ENCODE results near the gene ADAMTS2. TPM values are rescaled to one million over a fixed set of nuclear protein-coding genes. Genes with fewer than 3 reads are reported as not detected.

Gene ADAMTS2
- total RNA-seq, 1 donor from 2014 or later = 1.2 TPM

DNA sequence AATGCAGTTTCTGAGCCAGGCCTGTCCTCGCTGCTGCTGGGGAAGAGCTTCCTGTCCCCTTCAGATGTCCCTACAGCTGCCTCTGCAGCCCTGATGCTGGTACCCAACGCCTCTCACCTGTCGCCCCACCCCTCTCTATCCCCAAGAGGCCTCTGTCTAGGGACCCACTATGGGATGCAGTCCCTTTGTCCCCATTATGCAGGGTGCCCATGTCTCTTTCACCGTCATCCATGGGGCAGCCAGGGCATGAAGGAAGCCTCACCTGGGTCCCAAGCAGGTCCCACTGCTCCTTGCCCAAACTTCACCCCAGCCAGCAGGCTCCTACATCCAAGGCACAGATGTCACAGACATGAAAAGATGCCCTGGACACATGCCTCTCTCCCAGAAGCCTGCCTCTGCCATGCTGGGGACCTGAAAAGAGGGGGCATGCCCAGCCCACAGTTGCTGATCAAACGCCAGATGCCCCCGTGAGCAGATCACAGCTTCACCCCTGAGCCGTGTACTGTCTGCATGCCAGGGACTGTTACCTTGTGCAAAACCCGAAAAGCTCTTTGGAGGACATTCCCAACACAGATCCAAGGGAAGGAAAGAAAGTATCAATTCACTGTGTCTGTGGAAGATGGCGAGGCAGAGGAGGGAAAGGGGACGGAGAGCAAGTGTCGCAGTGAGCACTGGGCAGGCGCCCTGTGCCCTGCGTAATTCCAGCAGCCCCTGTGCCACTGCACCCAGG, 81.0 kb downstream of the ADAMTS2 start:
- peak overlapping the region; percentile 83 for H3K27ac Mint-ChIP-seq
- no peak for DNase-seq (ENCODE audit: low spot score)

DNA sequence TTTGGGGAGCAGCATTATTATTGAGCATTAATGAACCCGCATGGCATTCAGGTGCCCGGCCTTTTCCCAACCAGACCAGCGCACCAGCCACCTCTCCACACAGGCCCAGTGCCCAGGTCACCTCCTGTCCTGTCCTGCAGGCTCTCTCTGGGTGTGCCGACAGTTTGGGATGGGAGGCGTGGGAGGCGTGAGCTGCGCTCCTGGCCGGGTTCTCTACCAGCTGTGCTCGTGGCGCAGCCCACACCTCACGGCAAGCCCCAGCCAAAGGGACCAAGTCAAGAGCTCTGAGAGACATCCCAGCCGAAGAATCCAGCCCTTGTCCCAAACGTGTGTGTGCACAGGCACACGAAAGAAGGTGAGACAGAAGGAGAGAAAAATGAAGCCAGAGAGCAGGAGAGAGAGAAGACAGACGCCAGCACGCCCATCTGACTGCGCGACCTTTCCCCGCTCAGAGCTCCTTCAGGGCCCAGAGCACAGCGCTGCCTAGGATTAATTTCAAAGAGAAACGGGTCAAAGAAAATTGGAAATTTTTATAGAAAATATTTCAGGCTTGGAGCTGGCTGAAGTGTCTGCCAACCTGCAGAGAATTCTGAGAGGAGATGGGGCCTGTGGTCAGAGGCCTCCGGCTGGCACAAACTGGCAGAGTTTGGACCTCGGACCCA, 81.7 kb downstream of the ADAMTS2 start:
- Histone ChIP-seq H3K27ac (no peak overlapping the region), H3K4me3 (no peak overlapping the region), H3K9ac (no peak overlapping the region), H3K4me1 (peaks cover 15% of the 10 kb centered on the region), H3F3A (ENCODE audit: low read depth) (no peaks in the 10 kb centered on the region), H4K20me1 (ENCODE audit: low read depth) (no peaks in the 10 kb centered on the region), H3K27me3 (no peaks in the 10 kb centered on the region), H3K4me2 (no peak overlapping the region), H3K36me3 (no peaks in the 10 kb centered on the region), H2AFZ (replicated peaks) (no peak overlapping the region), H3K79me2 (ENCODE audit: low read depth) (no peaks in the 10 kb centered on the region), H3K9me3 (ENCODE audit: low read depth) (no peaks in the 10 kb centered on the region)
- TF ChIP-seq EZH2 (IDR thresholded peaks at IDR 0.05) (no peak), EZH2phosphoT487 (IDR thresholded peaks at IDR 0.05) (no peak)
- TF ChIP-seq, protein P1, sequence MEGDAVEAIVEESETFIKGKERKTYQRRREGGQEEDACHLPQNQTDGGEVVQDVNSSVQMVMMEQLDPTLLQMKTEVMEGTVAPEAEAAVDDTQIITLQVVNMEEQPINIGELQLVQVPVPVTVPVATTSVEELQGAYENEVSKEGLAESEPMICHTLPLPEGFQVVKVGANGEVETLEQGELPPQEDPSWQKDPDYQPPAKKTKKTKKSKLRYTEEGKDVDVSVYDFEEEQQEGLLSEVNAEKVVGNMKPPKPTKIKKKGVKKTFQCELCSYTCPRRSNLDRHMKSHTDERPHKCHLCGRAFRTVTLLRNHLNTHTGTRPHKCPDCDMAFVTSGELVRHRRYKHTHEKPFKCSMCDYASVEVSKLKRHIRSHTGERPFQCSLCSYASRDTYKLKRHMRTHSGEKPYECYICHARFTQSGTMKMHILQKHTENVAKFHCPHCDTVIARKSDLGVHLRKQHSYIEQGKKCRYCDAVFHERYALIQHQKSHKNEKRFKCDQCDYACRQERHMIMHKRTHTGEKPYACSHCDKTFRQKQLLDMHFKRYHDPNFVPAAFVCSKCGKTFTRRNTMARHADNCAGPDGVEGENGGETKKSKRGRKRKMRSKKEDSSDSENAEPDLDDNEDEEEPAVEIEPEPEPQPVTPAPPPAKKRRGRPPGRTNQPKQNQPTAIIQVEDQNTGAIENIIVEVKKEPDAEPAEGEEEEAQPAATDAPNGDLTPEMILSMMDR (IDR thresholded peaks at IDR 0.05) = no peak
- Mint-ChIP-seq H3K4me1 (peaks cover 26% of the 10 kb centered on the region), H3K4me3 (no peak overlapping the region), H3K9me3 (no peaks in the 10 kb centered on the region), H3K27me3 (ENCODE audit: insufficient read depth, low read depth) (peaks cover 5% of the 10 kb centered on the region), H3K27ac (no peak overlapping the region), H3K36me3 (no peaks in the 10 kb centered on the region)
- no peak for DNase-seq (ENCODE audit: low spot score)

More for the DNA sequence above, 81.0 kb downstream of the ADAMTS2 start:
- Mint-ChIP-seq H3K4me3 (no peak overlapping the region), H3K27me3 (ENCODE audit: insufficient read depth, low read depth) (peaks cover 5% of the 10 kb centered on the region), H3K4me1 (peaks cover 22% of the 10 kb centered on the region), H3K36me3 (no peaks in the 10 kb centered on the region), H3K9me3 (no peaks in the 10 kb centered on the region)
- no peaks in the 10 kb centered on the region for H3K9me3 ChIP-seq (ENCODE audit: low read depth)
- H3K4me3 ChIP-seq = no peak overlapping the region
- H4K20me1 ChIP-seq (ENCODE audit: low read depth) = no peaks in the 10 kb centered on the region
- H3F3A ChIP-seq (ENCODE audit: low read depth) = no peaks in the 10 kb centered on the region
- no peak overlapping the region for H2AFZ ChIP-seq (replicated peaks)
- no peaks in the 10 kb centered on the region for H3K79me2 ChIP-seq (ENCODE audit: low read depth)
- H3K36me3 ChIP-seq = no peaks in the 10 kb centered on the region
- TF ChIP-seq, protein P1 (IDR thresholded peaks at IDR 0.05) = no peak
- TF ChIP-seq EZH2phosphoT487 (IDR thresholded peaks at IDR 0.05) = no peak
- H3K27ac ChIP-seq = no peak overlapping the region
- H3K4me1 ChIP-seq = peaks cover 15% of the 10 kb centered on the region
- no peak overlapping the region for H3K4me2 ChIP-seq
- H3K27me3 ChIP-seq = no peaks in the 10 kb centered on the region
- H3K9ac ChIP-seq = no peak overlapping the region

DNA sequence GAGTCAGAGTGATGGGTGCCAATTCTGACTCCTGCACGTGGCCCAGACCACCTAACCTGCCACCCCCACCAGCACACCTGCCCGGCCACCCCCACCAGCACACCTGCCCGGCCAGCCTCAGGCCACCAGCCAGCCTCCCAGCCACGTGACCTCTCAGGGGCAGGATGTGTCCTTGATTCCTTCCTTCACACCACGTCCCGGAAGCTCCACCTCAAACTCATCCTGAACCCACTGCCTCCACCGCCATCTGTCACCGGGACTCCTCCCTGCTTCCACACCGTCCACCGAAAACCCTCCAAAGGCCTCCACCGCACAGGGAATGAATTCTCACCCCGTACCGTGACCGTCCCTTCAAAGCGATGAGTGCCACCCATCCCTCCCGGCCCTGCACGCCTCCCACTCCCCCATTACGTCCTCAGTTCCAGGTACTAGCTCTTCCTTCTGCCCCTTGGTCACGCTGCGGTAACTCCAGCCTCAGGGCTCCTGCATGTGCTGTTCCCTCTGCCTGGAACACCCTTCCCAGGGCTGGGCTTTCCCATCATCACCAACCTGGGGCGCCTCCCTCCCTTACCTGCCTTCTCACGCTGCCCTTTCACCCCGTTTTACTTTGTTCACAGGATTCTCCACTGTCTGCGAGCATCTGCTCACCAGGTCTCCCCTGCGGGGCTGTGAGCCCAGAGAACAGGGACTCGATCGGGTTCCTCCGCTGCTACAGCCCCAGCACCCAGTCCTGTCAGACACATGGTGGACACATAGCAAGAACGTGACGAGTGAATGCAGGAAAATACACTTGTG, 82.9 kb downstream of the ADAMTS2 start:
- H3K4me2 ChIP-seq = no peak overlapping the region
- no peaks in the 10 kb centered on the region for H3K36me3 Mint-ChIP-seq
- no peak overlapping the region for H3K27ac Mint-ChIP-seq
- H3K36me3 ChIP-seq = no peaks in the 10 kb centered on the region
- no peaks in the 10 kb centered on the region for H3K9me3 Mint-ChIP-seq
- H3K27me3 Mint-ChIP-seq (ENCODE audit: insufficient read depth, low read depth) = peaks cover 5% of the 10 kb centered on the region
- no peak overlapping the region for H2AFZ ChIP-seq (replicated peaks)
- no peak overlapping the region for H3K9ac ChIP-seq
- no peak overlapping the region for H3K4me3 Mint-ChIP-seq
- H3K79me2 ChIP-seq (ENCODE audit: low read depth) = no peaks in the 10 kb centered on the region
- no peak for TF ChIP-seq EZH2phosphoT487 (IDR thresholded peaks at IDR 0.05)
- TF ChIP-seq, protein P1 (IDR thresholded peaks at IDR 0.05) = no peak
- TF ChIP-seq EZH2 (IDR thresholded peaks at IDR 0.05) = no peak
- H4K20me1 ChIP-seq (ENCODE audit: low read depth) = no peaks in the 10 kb centered on the region
- H3K4me1 Mint-ChIP-seq = peaks cover 29% of the 10 kb centered on the region
- no peaks in the 10 kb centered on the region for H3K27me3 ChIP-seq
- no peaks in the 10 kb centered on the region for H3F3A ChIP-seq (ENCODE audit: low read depth)
- peaks cover 15% of the 10 kb centered on the region for H3K4me1 ChIP-seq
- no peak overlapping the region for H3K4me3 ChIP-seq
- DNase-seq (ENCODE audit: low spot score) = no peak
- no peak overlapping the region for H3K27ac ChIP-seq
- H3K9me3 ChIP-seq (ENCODE audit: low read depth) = no peaks in the 10 kb centered on the region

Data from neural progenitor cell (in vitro differentiated cells).